NCI-H82 (cell line): Measurements from ENCODE around the gene CDKN1C.
A peak's percentile ranks its signal among the peaks of the same experiment; 100 is the strongest.

ENCODE experiments used
- DNase-seq: peaks from one replicate; lab custom pipeline; 2025; lab: John Stamatoyannopoulos, UW

CDKN1C gene

DNA sequence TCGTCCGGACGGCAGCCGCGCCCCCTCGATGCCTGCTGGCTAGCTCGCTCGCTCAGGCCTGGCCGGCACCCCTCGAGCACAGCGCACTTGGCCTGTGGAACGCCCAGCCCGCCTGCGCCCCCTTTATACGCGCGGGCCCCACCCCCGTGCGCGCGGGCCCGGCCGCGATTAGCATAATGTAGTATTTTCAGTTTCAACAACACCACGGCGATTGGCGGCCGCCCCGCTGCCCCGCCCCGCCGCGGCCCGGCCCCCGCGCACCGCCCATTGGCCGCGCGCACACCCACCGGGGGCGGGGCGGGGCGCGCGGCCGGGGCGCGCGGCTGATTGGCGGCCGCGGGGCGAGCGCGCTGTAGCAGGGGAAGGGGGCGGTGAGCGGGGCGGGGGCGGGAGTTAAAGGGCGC, at the start of gene CDKN1C:
Gene CDKN1C (minus strand): TSS at position 98 of the 404 bp plus-strand sequence. CDS start 319 bp downstream, outside the sequence.
- peak; percentile 75 for DNase-seq

GRCh38 chr11:2934611-2935239, 49.1 kb upstream of the CDKN1C start:
- no peak for DNase-seq

DNA sequence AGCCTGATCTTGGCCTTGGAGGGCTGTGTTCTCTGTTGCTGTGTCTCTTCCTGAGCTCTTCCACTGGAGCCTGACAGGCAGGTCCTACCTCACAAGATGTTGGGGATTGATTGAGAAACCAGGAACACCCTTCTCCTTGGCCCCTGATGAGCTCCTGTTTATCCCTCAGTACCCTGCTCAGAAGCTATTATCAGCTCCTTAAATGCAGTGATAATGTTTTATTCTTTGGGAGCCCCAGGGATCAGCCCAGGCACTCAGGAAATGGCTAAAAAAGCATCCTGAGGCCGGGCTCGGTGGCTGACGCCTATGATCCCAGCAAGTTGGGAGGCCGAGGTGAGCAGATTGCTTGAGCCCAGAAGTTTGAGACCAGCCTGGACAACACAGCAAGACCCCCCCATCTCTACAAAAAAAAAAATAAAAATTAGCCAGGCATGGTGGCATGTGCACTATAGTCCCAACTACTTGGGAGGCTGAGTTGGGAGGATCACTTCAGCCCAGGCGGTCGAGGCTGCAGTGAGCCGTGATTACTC, 48.5 kb upstream of the CDKN1C start:
- no peak for DNase-seq

- no peak for DNase-seq
These were observed 47.9 kb upstream of the CDKN1C start for GRCh38 chr11:2933375-2934020.

DNA sequence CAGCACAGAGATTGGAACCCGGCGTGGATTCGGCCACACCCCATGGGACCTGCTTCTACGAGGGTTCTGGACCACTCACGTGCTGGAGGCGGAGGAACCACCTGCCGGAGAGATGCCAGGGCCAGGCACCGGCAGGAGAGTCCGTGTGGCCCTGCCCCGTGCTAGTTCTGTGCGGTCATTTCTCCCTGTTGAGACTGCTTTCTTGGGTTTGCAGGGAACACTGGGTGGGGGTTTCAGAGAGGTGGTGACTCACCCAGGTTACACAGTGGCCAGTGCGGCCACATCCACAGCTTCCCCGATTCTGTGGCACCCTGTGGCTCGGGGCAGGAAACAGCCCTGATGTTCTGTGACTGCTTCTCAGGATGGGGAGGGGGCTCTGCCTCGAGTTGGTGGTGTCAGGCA, 47.3 kb upstream of the CDKN1C start:
- DNase-seq, result no peak

- no peak for DNase-seq
These were observed 46.5 kb upstream of the CDKN1C start for GRCh38 chr11:2931771-2932738.

- no peak for DNase-seq
These were observed 45.8 kb upstream of the CDKN1C start for GRCh38 chr11:2931420-2931746.

DNA sequence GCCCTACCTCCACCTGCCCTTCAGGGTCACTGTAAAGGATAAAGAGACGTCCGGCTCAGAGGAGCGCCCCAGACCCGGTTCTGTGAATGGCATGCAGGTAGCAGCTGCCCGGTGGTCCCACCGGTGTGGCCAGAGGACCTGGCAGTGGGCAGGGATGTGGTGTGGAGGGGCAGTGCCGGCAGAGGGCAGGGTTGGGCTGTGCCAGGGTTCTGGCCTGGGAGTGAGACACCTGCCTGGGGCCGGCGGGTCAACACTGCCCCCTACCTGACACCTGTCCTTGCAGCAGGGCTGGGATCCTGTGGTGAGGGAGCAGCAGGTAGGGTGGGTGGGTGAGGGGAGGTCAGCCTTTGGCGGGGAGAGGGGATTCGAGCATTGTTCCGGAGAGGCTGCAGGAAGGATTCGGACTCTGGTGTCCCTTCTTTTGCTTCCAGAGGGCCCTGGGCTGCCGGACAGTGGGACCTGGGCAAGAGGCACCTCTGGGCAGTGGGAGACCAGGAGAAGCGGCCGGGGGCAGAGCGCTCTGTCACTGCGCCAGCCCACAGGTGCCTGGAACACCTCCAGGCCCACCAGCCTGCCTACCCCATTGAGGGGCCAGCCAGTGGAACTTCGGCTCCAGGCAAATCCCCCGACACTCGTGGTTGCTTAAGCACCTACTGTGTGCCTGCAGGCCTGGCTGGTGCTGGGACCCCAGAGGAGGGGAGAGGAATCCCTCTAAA, 45.3 kb upstream of the CDKN1C start:
- peak; percentile 20 for DNase-seq

DNA sequence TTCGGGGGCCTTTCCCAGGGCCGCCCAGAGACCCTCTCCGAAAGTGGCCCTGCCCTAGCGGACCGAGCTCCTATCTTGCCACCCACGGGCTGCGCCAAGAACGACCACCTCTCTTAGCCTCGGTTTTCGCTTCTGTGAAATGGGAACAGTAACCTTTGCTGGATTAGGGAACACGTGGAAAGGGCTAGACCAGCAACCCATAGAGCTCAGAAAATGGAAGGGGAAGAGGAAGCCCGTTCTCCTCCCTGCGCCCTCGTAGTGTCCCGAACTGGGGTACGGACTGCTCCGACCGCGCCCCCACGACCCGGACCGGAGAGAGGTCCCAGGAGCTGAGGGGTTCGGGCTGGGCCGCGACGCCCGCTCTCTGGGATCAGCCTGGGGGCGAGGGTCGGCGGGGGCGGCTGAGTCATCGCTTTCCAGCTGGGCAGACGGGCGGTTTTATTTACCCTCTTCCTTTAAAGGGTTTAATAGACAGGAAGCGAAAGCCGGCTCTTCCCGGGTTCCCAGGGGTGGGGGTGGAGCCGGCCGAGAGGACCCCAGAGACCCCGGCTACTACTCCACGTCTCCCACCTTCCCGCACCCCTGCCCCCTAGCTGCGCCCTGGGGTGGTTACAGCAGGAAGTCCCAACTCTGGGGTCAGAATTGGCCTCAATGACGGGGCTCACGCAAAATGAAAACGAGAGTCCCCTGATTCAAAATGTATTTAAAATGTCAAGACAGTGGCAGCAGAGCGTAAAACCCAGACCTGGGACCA, 44.6 kb upstream of the CDKN1C start:
- DNase-seq, result no peak

DNA sequence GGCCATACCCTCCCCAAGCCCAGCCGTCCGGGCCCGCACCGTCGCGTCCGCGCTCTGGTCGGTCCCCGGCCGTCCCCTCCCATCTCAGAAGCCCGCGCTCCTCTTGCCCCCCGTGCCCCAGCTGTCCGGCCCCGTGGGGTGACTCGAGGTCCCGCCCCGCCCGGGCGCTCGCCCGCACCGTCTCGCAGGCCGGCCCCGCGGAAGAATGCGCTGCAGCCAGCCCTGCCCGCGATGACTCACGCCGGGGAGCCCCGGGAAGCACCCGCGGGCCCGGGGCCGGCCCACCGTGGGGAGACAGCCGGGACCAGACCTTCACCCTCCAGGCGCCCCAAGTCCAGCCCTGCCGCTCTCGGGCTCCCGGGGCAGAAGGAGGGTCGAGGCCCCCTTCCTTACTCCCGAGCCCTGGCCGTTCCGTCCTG, 44.0 kb upstream of the CDKN1C start:
- DNase-seq, result no peak

DNA sequence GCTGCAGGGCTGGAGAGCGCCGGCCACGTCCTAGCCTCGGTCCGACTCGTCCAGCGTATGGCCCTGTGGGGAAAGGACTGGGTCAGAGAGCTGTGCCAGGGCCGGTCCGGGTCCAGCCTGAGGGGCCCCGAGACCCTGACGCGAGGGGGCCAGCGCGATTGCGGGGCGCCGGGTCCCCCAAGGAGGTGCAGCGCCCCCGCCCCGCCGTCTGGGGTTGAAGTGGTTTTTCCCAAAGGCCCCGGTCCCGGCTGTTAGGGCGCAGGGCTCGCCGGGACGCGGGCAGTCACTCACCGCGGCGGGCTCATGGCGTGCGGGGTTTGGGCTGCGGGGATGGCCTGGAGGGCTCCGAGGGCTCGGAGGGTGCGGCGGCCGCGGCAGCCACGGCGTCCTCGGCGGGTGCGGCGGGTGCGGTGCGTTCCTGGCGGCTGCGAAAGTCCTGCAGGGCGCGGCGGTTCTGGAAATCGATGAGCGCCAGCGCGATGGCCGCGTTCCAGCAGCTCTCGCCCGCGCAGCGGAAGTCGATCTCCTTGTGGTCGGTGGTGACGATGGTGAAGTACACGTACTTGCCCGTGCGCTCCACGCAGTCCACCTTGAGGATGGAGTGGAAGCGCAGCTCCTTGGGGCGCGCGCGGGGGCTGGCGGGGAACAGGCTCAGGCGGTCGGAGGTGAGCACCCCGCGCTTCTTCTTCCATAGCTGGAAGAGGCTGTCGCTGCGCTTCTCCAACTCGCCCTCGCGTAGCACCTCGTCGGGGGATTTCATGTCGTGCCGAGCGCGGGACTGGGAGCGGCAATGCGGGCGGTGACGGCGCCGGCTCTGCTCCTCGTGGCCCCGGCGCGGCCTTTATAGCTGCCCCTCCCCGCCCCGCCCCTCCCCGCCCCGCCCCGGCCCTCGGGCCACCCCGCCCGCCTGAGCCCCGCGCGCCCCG, 43.3 kb upstream of the CDKN1C start, which contains the start of gene PHLDA2:
Gene PHLDA2 (minus strand): TSS at position 816 of the 926 bp plus-strand sequence. CDS start 56 bp downstream, at position 760.
- DNase-seq, result no peak

GRCh38 chr11:2927851-2928604, 42.5 kb upstream of the CDKN1C start:
- no peak for DNase-seq

DNA sequence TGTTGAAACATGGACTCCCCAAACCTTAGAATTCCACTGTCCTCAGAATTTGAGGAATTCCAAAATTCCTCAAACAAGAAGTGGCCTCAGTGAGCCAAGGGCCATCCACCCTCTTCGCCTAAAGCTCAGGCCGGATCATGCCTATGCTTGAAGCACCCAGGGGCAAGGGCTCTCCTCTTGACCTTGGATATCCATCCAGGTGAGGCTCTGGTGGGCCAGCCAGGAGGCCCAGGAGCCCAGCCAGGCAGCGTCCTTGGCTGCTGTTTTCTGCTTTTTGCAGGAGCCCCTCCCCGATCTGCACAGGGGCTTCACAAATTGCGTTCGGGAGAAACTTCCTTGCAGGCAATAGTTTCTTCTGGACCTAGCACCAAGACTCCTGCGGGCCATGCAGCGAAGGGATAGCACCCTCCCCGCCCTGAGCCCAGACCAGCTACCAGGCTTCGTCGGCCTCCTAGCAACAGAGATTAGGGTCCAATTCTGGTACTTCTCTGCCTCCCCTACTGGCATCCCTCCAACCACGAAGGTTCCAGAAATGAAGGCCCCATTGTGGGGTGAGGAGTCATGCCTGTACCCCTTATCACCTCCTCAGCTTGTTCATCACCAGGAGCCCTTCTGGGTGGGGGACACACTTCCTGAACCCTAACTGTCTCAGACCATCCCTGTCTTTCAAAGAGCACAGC, 41.7 kb upstream of the CDKN1C start:
- DNase-seq, result no peak

DNA sequence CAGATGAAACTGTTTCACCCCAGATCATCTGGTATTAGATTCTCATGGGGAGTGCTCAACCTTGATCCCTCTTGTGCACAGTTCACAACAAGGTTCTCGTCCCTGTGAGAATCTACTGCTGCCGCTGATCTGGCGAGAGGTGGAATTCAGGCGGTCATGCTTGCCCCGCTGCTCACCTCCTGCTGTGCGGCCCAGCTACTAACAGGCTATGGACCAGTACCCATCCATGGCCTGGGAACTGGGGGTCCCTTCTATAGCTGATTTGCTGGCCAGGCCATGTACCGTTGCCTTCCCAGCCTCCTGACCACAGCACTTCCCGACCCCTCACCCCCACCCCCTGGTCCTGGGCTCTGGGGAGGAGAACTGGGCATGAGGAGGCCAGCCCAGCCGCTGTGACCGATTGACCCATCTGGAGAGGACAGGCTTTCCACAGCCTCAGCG, 41.1 kb upstream of the CDKN1C start:
- no peak for DNase-seq

- no peak for DNase-seq
These were observed 39.5 kb upstream of the CDKN1C start for GRCh38 chr11:2924821-2925675.

- DNase-seq, result no peak
These were observed 38.8 kb upstream of the CDKN1C start for GRCh38 chr11:2924381-2924780.
